MCF 10A (cell line): ENCODE measurements around the gene ATXN2L. TPM values are rescaled to one million over a fixed set of nuclear protein-coding genes. Genes with fewer than 3 reads are reported as not detected.

ENCODE experiments used
- BruUV-seq: library from RNA; stranded (reverse); fragments of 400-500 nt; replicated peaks from 2 replicates; lab custom pipeline; 2021; lab: Mats Ljungman, UMichigan
- CTCF ChIA-PET: fragments of 300-600 bp; sonication (Branson Sonifier 250); formaldehyde crosslinking; extraction: SDS; loops from one replicate; lab custom pipeline; 2021; ENCODE audit warnings: antibody characterized with exemption, inconsistent platforms; lab: Yijun Ruan, JAX
- POLR2A ChIA-PET: fragments of 300-600, 350-650 bp; sonication (Branson Sonifier 250); formaldehyde crosslinking; extraction: SDS; loops from one replicate; lab custom pipeline; 2020; ENCODE audit warnings: antibody characterized with exemption, inconsistent platforms; lab: Yijun Ruan, JAX
- DNase-seq: peaks from one replicate; pipeline ENCODE4 v3.0.0-alpha.2; 2018; ENCODE audit not compliant: unreplicated experiment
- H3K27ac Mint-ChIP-seq: one replicate; pipeline ENCODE4 v1.8.0; 2022; ENCODE audit warnings: mild to moderate bottlenecking, low read depth, mixed read lengths; ENCODE audit not compliant: unreplicated experiment
- H3K27me3 Mint-ChIP-seq: one replicate; pipeline ENCODE4 v1.8.0; 2022; ENCODE audit warnings: mixed read lengths; ENCODE audit not compliant: insufficient read depth, unreplicated experiment
- H3K36me3 Mint-ChIP-seq: one replicate; pipeline ENCODE4 v1.8.0; 2022; ENCODE audit warnings: mild to moderate bottlenecking, moderate library complexity, mixed read lengths; ENCODE audit not compliant: insufficient read depth, unreplicated experiment
- H3K4me1 Mint-ChIP-seq: one replicate; pipeline ENCODE4 v1.8.0; 2022; ENCODE audit warnings: mixed read lengths; ENCODE audit not compliant: insufficient read depth, unreplicated experiment
- H3K4me3 Mint-ChIP-seq: one replicate; pipeline ENCODE4 v1.8.0; 2022; ENCODE audit warnings: mild to moderate bottlenecking, moderate library complexity, mixed read lengths; ENCODE audit not compliant: unreplicated experiment
- H3K9me3 Mint-ChIP-seq: one replicate; pipeline ENCODE4 v1.8.0; 2022; ENCODE audit warnings: mixed read lengths; ENCODE audit not compliant: unreplicated experiment
- intact Hi-C: fragments of 100-400 bp; cut with micrococcal nuclease; formaldehyde crosslinking; loops from 2 replicates; pipeline ENCODE4 v1.14.1; 2022
- total RNA-seq: library from RNA; stranded (reverse); gene quantifications from 2 replicates; pipeline ENCODE4 v1.2.3, GENCODE V29; 2022
- TF ChIP-seq, protein P1 (sequence below): fragments of 200-600 bp; IDR thresholded peaks from one replicate; pipeline ENCODE4 v1.8.0; 2022; ENCODE audit warnings: antibody characterized with exemption, mild to moderate bottlenecking; ENCODE audit not compliant: unreplicated experiment

ATXN2L gene
- total RNA-seq, 1 experiment from 2014 or later: 245 TPM

DNA sequence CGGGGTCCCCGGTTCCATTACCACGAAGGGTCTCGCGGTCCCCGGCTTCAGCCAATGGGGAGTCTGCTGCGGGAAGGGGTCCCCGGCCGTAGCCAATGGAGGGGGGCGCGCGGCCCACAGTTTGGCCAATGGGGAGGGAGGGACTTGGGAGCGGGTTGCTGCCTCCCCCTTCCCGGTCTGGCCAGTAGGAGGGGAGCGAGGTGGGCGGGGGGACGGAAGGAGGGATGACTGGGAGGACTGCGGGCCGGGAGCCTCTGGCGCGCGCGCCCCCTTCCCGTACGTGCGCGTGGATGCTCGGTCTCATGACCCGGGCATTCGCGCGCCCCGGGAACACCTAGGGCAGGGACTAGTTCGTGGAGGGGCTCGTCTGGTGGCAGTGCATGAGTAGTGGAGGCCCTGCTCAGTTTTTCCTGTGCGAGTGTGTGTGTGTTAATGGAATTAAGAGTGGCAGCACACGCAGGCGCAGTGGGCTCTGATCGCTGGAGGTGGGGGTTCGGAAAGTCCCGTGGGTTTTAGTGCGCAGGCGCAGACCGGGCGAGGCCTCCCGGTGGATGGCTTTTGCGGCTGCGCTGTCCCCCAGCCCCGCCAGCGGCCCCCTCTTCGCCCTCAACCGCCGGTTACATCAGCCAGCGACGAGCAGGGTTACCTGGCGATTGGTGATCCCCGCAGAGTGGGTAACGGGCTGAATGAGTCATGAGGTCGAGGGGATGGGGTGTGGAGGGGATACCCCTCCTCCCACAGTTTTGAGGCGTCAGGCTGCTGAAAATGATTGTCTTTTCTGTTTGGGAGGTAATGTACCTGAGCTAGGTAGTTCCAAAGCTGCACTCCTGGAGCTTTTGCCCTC is 1.3 kb downstream of the ATXN2L start:
- Mint-ChIP-seq H3K4me1 (peaks cover 28% of the 10 kb centered on the region), H3K9me3 (no peaks in the 10 kb centered on the region), H3K4me3 (peak overlapping the region; percentile 91), H3K27me3 (no peaks in the 10 kb centered on the region), H3K36me3 (peaks cover 46% of the 10 kb centered on the region), H3K27ac (peak overlapping the region; percentile 96)
- intact Hi-C loops: no loop called here
- ChIA-PET CTCF (interaction anchor here (0.6 to 1.0 kb wide), 2 partner anchors 121 to 153 kb away, joined by 3 to 4 read pairs; no protein-coding TSS in a partner anchor), POLR2A (interaction anchor here (0.6 to 5.4 kb wide), 10 partner anchors 22 to 1545 kb away, joined by 3 to 104 read pairs (median 6); partner anchors contain the start of genes NFATC2IP, RABEP2, SH2B1 and SPNS1)
- DNase-seq: peak; percentile 96
- TF ChIP-seq, protein P1, sequence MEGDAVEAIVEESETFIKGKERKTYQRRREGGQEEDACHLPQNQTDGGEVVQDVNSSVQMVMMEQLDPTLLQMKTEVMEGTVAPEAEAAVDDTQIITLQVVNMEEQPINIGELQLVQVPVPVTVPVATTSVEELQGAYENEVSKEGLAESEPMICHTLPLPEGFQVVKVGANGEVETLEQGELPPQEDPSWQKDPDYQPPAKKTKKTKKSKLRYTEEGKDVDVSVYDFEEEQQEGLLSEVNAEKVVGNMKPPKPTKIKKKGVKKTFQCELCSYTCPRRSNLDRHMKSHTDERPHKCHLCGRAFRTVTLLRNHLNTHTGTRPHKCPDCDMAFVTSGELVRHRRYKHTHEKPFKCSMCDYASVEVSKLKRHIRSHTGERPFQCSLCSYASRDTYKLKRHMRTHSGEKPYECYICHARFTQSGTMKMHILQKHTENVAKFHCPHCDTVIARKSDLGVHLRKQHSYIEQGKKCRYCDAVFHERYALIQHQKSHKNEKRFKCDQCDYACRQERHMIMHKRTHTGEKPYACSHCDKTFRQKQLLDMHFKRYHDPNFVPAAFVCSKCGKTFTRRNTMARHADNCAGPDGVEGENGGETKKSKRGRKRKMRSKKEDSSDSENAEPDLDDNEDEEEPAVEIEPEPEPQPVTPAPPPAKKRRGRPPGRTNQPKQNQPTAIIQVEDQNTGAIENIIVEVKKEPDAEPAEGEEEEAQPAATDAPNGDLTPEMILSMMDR: peak; percentile 18
- no TSS peak for BruUV-seq

DNA sequence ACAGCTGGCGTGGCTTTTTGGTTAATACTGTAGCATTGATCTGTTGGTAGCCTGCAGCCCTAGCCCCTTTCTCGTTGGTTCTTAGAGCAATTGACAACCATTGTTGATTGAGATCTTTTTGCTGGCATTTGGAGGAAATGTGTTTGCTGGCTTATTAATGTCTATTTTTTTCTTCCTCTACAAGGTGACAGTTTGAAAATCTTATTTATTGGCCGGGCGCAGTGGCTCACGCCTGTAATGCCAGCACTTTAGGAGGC is 1.8 kb downstream of the ATXN2L start:
- H3K4me3 Mint-ChIP-seq: peak overlapping the region; percentile 91
- TF ChIP-seq, protein P1: no peak
- H3K9me3 Mint-ChIP-seq: no peaks in the 10 kb centered on the region
- POLR2A ChIA-PET: interaction anchor here (0.6 to 5.4 kb wide), 4 partner anchors 21 to 1545 kb away, joined by 3 to 104 read pairs (median 10); partner anchors contain the start of genes SH2B1 and TUFM
- H3K36me3 Mint-ChIP-seq: peaks cover 51% of the 10 kb centered on the region
- intact Hi-C loops: no loop called here
- no peaks in the 10 kb centered on the region for H3K27me3 Mint-ChIP-seq
- CTCF ChIA-PET: interaction anchor here (1.0 kb wide), 1 partner anchor 121 kb away, joined by 3 read pairs; no protein-coding TSS in a partner anchor
- DNase-seq: no peak
- peak overlapping the region; percentile 96 for H3K27ac Mint-ChIP-seq
- BruUV-seq: TSS peak; percentile 49
- peaks cover 28% of the 10 kb centered on the region for H3K4me1 Mint-ChIP-seq

DNA sequence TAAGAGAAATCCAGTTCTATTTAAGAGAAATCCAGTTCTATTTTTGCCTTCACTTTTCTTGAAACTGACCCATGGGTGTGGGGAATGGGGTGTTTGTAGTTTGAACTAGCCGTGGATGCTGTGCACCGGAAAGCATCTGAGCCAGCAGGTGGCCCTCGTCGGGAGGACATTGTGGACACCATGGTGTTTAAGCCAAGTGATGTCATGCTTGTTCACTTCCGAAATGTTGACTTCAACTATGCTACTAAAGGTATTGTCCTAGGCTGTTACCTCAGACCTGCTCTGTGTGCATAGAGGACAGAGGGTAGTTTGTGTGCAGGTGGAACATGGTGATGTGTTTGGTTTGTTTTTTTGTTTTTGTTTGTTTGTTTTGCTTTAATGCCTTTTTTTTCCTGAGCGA is 3.3 kb downstream of the ATXN2L start:
- CTCF ChIA-PET: interaction anchor here (1.2 kb wide), 1 partner anchor 19 kb away, joined by 4 read pairs; no protein-coding TSS in a partner anchor
- Mint-ChIP-seq H3K4me1 (peaks cover 23% of the 10 kb centered on the region), H3K27ac (peak overlapping the region; percentile 63), H3K4me3 (peak overlapping the region; percentile 91), H3K36me3 (peaks cover 66% of the 10 kb centered on the region), H3K9me3 (no peaks in the 10 kb centered on the region), H3K27me3 (no peaks in the 10 kb centered on the region)
- TF ChIP-seq, protein P1: no peak
- intact Hi-C loops: loop anchor here (1.0 to 2.0 kb wide), 2 partner anchors 37 to 119 kb away; partner anchors contain the start of gene SH2B1
- BruUV-seq: no TSS peak
- peak; percentile 30 for DNase-seq
- POLR2A ChIA-PET: interaction anchor here (5.4 kb wide), 1 partner anchor 20 kb away, joined by 104 read pairs; the partner anchor contains the start of gene TUFM

DNA sequence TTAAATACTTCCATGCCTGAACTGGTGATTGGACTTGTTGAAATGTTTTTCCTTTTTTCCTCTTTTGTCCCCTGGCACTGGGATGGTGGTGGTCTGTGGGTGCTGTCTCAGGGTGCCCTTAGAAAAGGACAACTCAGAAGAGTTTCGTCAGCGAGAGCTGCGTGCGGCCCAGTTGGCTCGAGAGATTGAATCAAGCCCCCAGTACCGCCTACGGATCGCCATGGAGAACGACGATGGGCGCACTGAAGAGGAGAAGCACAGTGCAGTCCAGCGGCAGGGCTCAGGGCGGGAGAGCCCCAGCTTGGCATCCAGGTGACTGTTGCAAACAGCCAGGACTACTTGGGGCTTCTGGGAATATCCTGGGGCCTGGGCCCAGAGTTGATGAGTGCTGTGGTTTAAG is 6.9 kb downstream of the ATXN2L start:
- H3K27ac Mint-ChIP-seq: no peak overlapping the region
- DNase-seq: no peak
- no peak overlapping the region for H3K4me3 Mint-ChIP-seq
- H3K36me3 Mint-ChIP-seq: peaks cover 89% of the 10 kb centered on the region
- POLR2A ChIA-PET: no interaction called here
- no TSS peak for BruUV-seq
- no peaks in the 10 kb centered on the region for H3K27me3 Mint-ChIP-seq
- intact Hi-C loops: no loop called here
- TF ChIP-seq, protein P1: no peak
- peaks cover 16% of the 10 kb centered on the region for H3K4me1 Mint-ChIP-seq
- CTCF ChIA-PET: interaction anchor here (0.9 kb wide), 1 partner anchor 276 kb away, joined by 3 read pairs; the partner anchor contains the start of gene SGF29
- H3K9me3 Mint-ChIP-seq: no peaks in the 10 kb centered on the region
